Activated CD4-positive, alpha-beta memory T cell treated with anti-CD3 and anti-CD28 coated beads for 36 hours (primary cell): Measurements from ENCODE around the gene EIF3F. TPM values are rescaled to one million over a fixed set of nuclear protein-coding genes. Genes with fewer than 3 reads are reported as not detected.

Experiments
- CTCF ChIA-PET: fragments of 350-600 bp; sonication (Branson Sonifier 250); formaldehyde crosslinking; loops from one replicate; lab custom pipeline; 2021; ENCODE audit warnings: antibody characterized with exemption, inconsistent platforms; lab: Charles Lee
- POLR2A ChIA-PET: fragments of 350-600 bp; sonication (Branson Sonifier 250); formaldehyde crosslinking; loops from one replicate; lab custom pipeline; 2021; ENCODE audit warnings: antibody characterized with exemption; lab: Charles Lee
- DNase-seq: peaks from one replicate; pipeline ENCODE4 v3.0.0-alpha.2; 2020
- H3K27ac Mint-ChIP-seq: one replicate; pipeline ENCODE4 v1.8.0; 2021; ENCODE audit warnings: mixed read lengths
- H3K27me3 Mint-ChIP-seq: one replicate; pipeline ENCODE4 v1.8.0; 2021; ENCODE audit warnings: mixed read lengths
- H3K36me3 Mint-ChIP-seq: one replicate; pipeline ENCODE4 v1.8.0; 2021; ENCODE audit warnings: mixed read lengths
- H3K4me1 Mint-ChIP-seq: one replicate; pipeline ENCODE4 v1.8.0; 2021; ENCODE audit warnings: low read depth, mixed read lengths
- H3K4me3 Mint-ChIP-seq: one replicate; pipeline ENCODE4 v1.8.0; 2021; ENCODE audit warnings: mild to moderate bottlenecking, mixed read lengths
- H3K9me3 Mint-ChIP-seq: one replicate; pipeline ENCODE4 v1.8.0; 2021; ENCODE audit warnings: mixed read lengths
- intact Hi-C: fragments of 100-400 bp; cut with micrococcal nuclease; formaldehyde crosslinking; loops from one replicate; pipeline ENCODE4 v1.15.1; 2023
- total RNA-seq, 2 experiments: library from RNA; stranded (reverse); gene quantifications; one replicate each; pipeline ENCODE4 v1.2.3, GENCODE V29; 2021

Gene EIF3F
- total RNA-seq, 2 experiments from 2014 or later, result 309 to 319 TPM

- intact Hi-C loops, result no loop called here
- Mint-ChIP-seq H3K27ac (no peak overlapping the region), H3K9me3 (no peaks in the 10 kb centered on the region), H3K4me3 (no peak overlapping the region), H3K36me3 (peaks cover 37% of the 10 kb centered on the region), H3K4me1 (peaks cover 5% of the 10 kb centered on the region), H3K27me3 (no peaks in the 10 kb centered on the region)
- DNase-seq, result no peak
- ChIA-PET POLR2A (no interaction called here), CTCF (interaction anchor here (1.1 to 1.5 kb wide), 2 partner anchors 13 to 100 kb away, joined by 4 to 9 read pairs; partner anchors contain the start of gene EIF3F)
Observed at GRCh38 chr11:7999795-8000194, 12.7 kb downstream of the EIF3F start.

GRCh38 chr11:8000390-8000789 lies 13.3 kb downstream of the EIF3F start:
- Mint-ChIP-seq H3K4me1 (peaks cover 5% of the 10 kb centered on the region), H3K27ac (no peak overlapping the region), H3K9me3 (no peaks in the 10 kb centered on the region), H3K4me3 (no peak overlapping the region), H3K36me3 (peaks cover 31% of the 10 kb centered on the region), H3K27me3 (no peaks in the 10 kb centered on the region)
- no peak for DNase-seq
- ChIA-PET CTCF (no interaction called here), POLR2A (no interaction called here)
- intact Hi-C loops, result no loop called here

DNA sequence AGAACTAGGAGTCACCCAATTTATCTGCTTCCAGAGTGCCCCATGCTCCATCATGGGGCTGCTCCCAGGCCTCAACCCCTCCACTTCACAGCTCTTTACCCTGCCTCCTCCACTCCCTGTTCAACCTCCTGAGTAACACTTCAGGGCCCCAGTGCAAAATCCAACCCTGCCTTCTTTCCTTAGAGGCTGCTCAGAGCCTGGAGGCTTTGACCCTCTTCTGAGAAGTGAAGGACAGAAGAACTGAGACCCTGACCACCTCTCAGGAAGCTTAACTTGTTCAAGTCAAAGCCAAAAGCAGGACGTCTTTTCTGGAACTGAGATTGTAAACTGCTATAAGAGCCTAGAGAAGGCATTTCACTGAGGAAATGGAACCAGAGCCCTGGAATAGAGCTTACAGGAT lies 15.5 kb downstream of the EIF3F start:
- Mint-ChIP-seq H3K4me1 (peaks cover 5% of the 10 kb centered on the region), H3K4me3 (no peak overlapping the region), H3K9me3 (no peaks in the 10 kb centered on the region), H3K27ac (no peak overlapping the region), H3K36me3 (peaks cover 9% of the 10 kb centered on the region), H3K27me3 (peaks cover 1% of the 10 kb centered on the region)
- CTCF ChIA-PET, result interaction anchor here (0.9 to 11.0 kb wide), 2 partner anchors 16 to 93 kb away, joined by 4 to 437 read pairs; partner anchors contain the start of gene EIF3F
- POLR2A ChIA-PET, result interaction anchor here (1.3 kb wide), 1 partner anchor 16 kb away, joined by 3 read pairs; the partner anchor contains the start of gene EIF3F
- intact Hi-C loops, result no loop called here
- no peak for DNase-seq

GRCh38 chr11:8003187-8003586 lies 16.1 kb downstream of the EIF3F start:
- H3K9me3 Mint-ChIP-seq, result no peaks in the 10 kb centered on the region
- POLR2A ChIA-PET, result interaction anchor here (1.3 kb wide), 1 partner anchor 16 kb away, joined by 3 read pairs; the partner anchor contains the start of gene EIF3F
- H3K27me3 Mint-ChIP-seq, result peaks cover 1% of the 10 kb centered on the region
- H3K4me1 Mint-ChIP-seq, result peaks cover 5% of the 10 kb centered on the region
- CTCF ChIA-PET, result interaction anchor here (11.0 kb wide), 1 partner anchor 93 kb away, joined by 437 read pairs; no protein-coding TSS in a partner anchor
- no peak overlapping the region for H3K4me3 Mint-ChIP-seq
- DNase-seq, result no peak
- intact Hi-C loops, result no loop called here
- H3K27ac Mint-ChIP-seq, result no peak overlapping the region
- peaks cover 8% of the 10 kb centered on the region for H3K36me3 Mint-ChIP-seq

GRCh38 chr11:8004008-8004407 lies 16.9 kb downstream of the EIF3F start:
- intact Hi-C loops, result no loop called here
- Mint-ChIP-seq H3K27ac (no peak overlapping the region), H3K9me3 (no peaks in the 10 kb centered on the region), H3K4me3 (no peak overlapping the region), H3K27me3 (peaks cover 1% of the 10 kb centered on the region), H3K4me1 (peaks cover 5% of the 10 kb centered on the region), H3K36me3 (peaks cover 5% of the 10 kb centered on the region)
- DNase-seq, result no peak
- POLR2A ChIA-PET, result no interaction called here
- CTCF ChIA-PET, result interaction anchor here (0.6 to 11.0 kb wide), 3 partner anchors 43 to 259 kb away, joined by 3 to 437 read pairs (median 4); no protein-coding TSS in a partner anchor

- ChIA-PET POLR2A (interaction anchor here (1.6 kb wide), 1 partner anchor 93 kb away, joined by 6 read pairs; no protein-coding TSS in a partner anchor), CTCF (interaction anchor here (0.7 to 11.0 kb wide), 16 partner anchors 12 to 562 kb away, joined by 3 to 437 read pairs (median 4); partner anchors contain the start of gene EIF3F)
- Mint-ChIP-seq H3K9me3 (no peaks in the 10 kb centered on the region), H3K27ac (no peak overlapping the region), H3K4me3 (no peak overlapping the region), H3K27me3 (peaks cover 1% of the 10 kb centered on the region), H3K4me1 (peaks cover 5% of the 10 kb centered on the region), H3K36me3 (no peaks in the 10 kb centered on the region)
- intact Hi-C loops, result no loop called here
- no peak for DNase-seq
Observed at GRCh38 chr11:8005556-8005955, 18.4 kb downstream of the EIF3F start.

- intact Hi-C loops, result loop anchor here (1.0 to 2.0 kb wide), 3 partner anchors 26 to 93 kb away; no protein-coding TSS in a partner anchor
- Mint-ChIP-seq H3K36me3 (no peaks in the 10 kb centered on the region), H3K27ac (no peak overlapping the region), H3K9me3 (no peaks in the 10 kb centered on the region), H3K4me3 (no peak overlapping the region), H3K4me1 (peaks cover 5% of the 10 kb centered on the region), H3K27me3 (peaks cover 1% of the 10 kb centered on the region)
- DNase-seq, result peak; percentile 59
- CTCF ChIA-PET, result interaction anchor here (0.6 to 11.0 kb wide), 32 partner anchors 8 to 561 kb away, joined by 3 to 437 read pairs (median 4); partner anchors contain the start of genes EIF3F and LMO1
- POLR2A ChIA-PET, result interaction anchor here (0.8 to 1.6 kb wide), 2 partner anchors 19 to 92 kb away, joined by 3 to 6 read pairs; partner anchors contain the start of gene EIF3F
Observed at GRCh38 chr11:8006349-8006977, 19.3 kb downstream of the EIF3F start.

DNA sequence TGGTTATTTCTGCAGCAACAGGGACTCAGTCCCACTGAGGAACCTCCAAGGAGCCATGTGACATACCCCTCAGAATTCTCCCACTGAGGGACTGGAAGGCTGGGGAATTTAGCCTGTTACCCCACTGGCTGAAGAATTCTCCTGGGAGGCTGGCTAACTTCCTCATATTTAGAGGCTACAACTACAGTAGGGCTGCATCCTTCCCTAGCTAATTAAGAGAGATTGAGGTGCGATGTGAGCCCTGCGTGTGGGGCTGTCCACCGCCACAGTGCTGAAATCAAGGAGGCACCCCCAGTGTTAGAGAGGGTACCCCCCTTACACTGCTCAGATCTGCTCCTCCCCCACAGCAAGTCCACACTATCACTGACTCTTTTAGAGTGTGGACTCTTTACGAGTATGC lies 21.1 kb downstream of the EIF3F start:
- Mint-ChIP-seq H3K36me3 (no peaks in the 10 kb centered on the region), H3K27me3 (peaks cover 1% of the 10 kb centered on the region), H3K27ac (no peak overlapping the region), H3K4me3 (no peak overlapping the region), H3K4me1 (peaks cover 3% of the 10 kb centered on the region), H3K9me3 (no peaks in the 10 kb centered on the region)
- ChIA-PET CTCF (interaction anchor here (0.9 to 11.0 kb wide), 4 partner anchors 9 to 87 kb away, joined by 3 to 437 read pairs (median 19); partner anchors contain the start of gene EIF3F), POLR2A (no interaction called here)
- intact Hi-C loops, result no loop called here
- no peak for DNase-seq

- intact Hi-C loops, result no loop called here
- ChIA-PET POLR2A (no interaction called here), CTCF (interaction anchor here (1.8 to 11.0 kb wide), 2 partner anchors 24 to 86 kb away, joined by 11 to 437 read pairs; no protein-coding TSS in a partner anchor)
- Mint-ChIP-seq H3K4me1 (no peaks in the 10 kb centered on the region), H3K27ac (no peak overlapping the region), H3K4me3 (no peak overlapping the region), H3K36me3 (no peaks in the 10 kb centered on the region), H3K27me3 (peaks cover 1% of the 10 kb centered on the region), H3K9me3 (no peaks in the 10 kb centered on the region)
- DNase-seq, result no peak
Observed at GRCh38 chr11:8009856-8010255, 22.7 kb downstream of the EIF3F start.

- Mint-ChIP-seq H3K27ac (no peak overlapping the region), H3K27me3 (no peaks in the 10 kb centered on the region)
- intact Hi-C loops, result no loop called here
Observed at GRCh38 chr11:8011371-8011770, 24.2 kb downstream of the EIF3F start.

DNA sequence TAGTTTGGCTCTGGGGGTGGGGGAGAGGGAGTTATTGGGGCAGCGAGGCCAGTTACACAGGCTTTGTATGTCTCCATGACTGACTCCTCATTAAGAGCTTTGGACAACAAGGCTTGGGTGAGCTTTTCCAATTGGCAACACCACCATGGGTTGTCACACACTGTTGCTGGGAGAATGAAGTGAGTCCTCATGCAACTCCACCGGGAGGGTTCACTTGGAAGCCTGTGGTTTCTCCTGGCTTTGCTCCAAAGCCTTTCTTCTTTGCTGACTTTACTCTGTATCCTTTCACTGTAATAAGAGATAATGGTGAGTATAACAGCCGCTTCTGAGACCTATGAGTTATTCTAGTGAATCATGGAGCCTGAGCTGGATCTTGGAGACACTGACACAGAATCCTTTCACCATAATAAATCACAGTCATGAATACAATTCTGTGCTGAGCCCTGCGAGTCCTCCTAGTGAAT lies 24.9 kb downstream of the EIF3F start:
- intact Hi-C loops, result no loop called here
- Mint-ChIP-seq H3K27ac (no peak overlapping the region), H3K4me3 (no peak overlapping the region), H3K36me3 (no peaks in the 10 kb centered on the region), H3K9me3 (no peaks in the 10 kb centered on the region), H3K27me3 (no peaks in the 10 kb centered on the region), H3K4me1 (no peaks in the 10 kb centered on the region)
- DNase-seq, result no peak
- POLR2A ChIA-PET, result no interaction called here
- CTCF ChIA-PET, result interaction anchor here (0.7 to 11.0 kb wide), 3 partner anchors 21 to 84 kb away, joined by 3 to 437 read pairs (median 3); partner anchors contain the start of gene EIF3F

More at GRCh38 chr11:8011371-8011770, 24.2 kb downstream of the EIF3F start:
- POLR2A ChIA-PET, result no interaction called here
- Mint-ChIP-seq H3K4me3 (no peak overlapping the region), H3K36me3 (no peaks in the 10 kb centered on the region), H3K4me1 (no peaks in the 10 kb centered on the region), H3K9me3 (no peaks in the 10 kb centered on the region)
- no peak for DNase-seq
- CTCF ChIA-PET, result interaction anchor here (0.7 to 11.0 kb wide), 3 partner anchors 22 to 84 kb away, joined by 3 to 437 read pairs (median 11); no protein-coding TSS in a partner anchor

- no peaks in the 10 kb centered on the region for H3K9me3 Mint-ChIP-seq
- peaks cover 9% of the 10 kb centered on the region for H3K27me3 Mint-ChIP-seq
- no peak overlapping the region for H3K27ac Mint-ChIP-seq
- no peak for DNase-seq
- H3K36me3 Mint-ChIP-seq, result no peaks in the 10 kb centered on the region
- ChIA-PET CTCF (interaction anchor here (2.4 to 4.6 kb wide), 2 partner anchors 20 to 27 kb away, joined by 9 to 26 read pairs; partner anchors contain the start of gene EIF3F), POLR2A (no interaction called here)
- intact Hi-C loops, result no loop called here
- no peak overlapping the region for H3K4me3 Mint-ChIP-seq
- peaks cover 4% of the 10 kb centered on the region for H3K4me1 Mint-ChIP-seq
Observed at GRCh38 chr11:8013833-8014232, 26.7 kb downstream of the EIF3F start.
